GM18508 (cell line): ENCODE data around the gene SPTBN4.

ENCODE experiments used
- ATAC-seq: cut with Tn5 transposase; IDR thresholded peaks from one replicate; pipeline ENCODE4 v1.9.1; 2021; ENCODE audit warnings: moderate number of reproducible peaks; ENCODE audit not compliant: insufficient read depth, unreplicated experiment

Gene SPTBN4

DNA sequence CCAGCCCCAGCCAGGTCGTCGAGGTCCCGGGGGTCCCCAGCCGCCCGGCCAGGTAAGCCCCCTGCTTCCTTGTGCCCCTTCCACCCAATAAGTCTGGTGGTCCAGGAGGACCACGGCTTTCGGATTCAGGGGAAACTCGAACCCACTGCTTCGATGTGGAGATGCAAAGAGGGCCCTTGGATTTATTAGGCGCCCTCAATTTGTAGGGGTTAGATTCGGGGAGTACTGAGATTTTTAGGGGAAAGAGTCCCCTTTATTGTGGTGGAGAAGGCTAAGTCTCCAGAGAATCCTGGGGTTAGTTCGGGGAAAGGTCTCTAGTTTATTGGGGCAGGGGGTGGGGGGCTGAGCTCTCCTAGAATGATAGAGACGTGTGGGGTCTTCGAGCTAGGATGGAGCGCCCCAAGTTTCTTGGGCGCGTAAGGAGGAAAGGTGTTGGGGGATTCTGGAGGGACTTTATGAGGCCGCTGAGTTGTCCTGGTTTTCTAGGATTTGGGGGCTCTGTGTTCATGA, 130.6 kb downstream of the SPTBN4 start:
- ATAC-seq: no peak

DNA sequence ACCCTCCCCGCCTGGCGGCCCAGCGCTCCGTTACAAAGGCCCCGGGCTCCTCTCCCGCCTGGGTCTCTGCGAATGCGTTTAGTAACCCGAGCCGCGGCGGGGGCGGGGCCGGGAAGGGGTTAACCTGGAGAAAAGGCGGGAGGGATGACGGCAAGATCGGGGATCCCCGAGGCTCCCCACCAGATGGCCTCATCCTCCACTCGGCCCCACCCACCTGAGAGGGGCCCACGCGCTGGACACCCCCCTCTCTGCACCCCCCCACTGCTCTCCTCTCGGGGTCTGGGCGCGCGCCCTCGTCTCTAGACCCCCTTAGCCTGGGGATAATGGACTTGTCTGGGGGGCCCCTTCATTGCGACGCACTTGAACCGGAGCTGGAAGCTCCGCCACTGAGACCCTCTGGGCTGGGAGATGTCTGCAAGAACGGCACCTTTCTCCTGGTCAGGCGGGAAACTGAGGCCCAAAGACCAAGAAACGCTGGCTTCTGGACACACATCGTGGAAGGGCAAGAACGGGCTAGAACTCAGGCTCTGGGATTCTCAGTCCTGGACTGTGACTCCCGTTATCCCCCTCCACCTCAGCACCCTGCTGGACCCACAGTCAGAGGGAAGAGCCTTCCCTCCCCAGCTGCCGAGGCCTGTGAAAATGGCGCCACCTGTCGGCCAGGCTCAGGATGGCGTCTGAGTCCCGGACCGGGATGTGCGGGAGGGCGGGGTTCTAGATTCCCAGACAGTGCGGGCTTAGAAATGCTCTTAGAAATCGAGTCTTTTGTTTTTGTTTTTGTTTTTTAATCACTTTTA, 131.5 kb downstream of the SPTBN4 start:
- ATAC-seq: no peak

DNA sequence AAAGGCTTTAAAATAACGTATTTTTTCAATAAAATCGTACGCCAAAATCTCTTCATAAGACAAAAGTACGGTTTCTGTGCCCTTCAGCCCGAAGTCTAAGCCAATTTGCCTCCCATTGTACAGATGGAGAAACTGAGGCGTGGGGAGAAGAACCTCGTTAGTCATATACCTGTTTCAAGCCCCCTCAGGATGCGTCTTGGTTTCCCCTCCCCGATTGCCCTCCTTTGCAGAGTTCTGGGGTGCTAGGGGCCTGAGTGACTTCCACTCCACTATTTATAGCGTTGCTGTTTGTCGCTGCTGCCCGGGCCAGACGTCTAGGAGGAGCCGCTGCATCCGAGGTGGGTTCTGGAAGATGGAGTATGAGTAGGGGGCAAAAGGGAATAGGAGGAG, 132.1 kb downstream of the SPTBN4 start:
- ATAC-seq: no peak

DNA sequence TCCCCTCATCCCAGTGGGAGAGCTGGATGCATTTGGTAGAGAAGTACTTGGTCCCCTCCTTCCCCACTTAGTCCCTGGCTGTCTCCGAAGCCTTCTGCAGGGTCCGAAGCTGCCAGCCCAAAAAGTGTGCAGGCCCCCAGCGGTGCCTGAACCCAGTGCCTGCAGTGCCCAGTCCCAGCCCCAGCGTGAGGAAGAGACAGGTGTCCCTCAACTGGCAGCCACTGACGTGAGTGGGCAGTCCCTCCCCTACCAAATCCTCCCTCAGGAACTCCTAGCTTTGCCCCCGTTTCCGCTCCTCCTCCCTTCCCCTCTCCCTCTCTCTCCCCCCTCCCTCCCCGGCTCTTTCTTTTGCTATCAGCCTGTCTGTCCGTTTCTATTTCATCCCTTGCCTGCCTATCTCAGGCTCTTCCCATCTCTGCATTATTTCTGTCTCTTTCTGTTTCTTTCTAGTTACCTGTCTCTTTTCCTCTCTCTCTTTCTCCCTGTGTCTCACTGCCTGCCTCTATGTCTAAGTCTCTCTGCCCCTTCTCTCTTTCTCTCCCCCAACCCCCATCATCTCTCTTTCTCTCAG, 132.6 kb downstream of the SPTBN4 start:
- ATAC-seq: no peak

DNA sequence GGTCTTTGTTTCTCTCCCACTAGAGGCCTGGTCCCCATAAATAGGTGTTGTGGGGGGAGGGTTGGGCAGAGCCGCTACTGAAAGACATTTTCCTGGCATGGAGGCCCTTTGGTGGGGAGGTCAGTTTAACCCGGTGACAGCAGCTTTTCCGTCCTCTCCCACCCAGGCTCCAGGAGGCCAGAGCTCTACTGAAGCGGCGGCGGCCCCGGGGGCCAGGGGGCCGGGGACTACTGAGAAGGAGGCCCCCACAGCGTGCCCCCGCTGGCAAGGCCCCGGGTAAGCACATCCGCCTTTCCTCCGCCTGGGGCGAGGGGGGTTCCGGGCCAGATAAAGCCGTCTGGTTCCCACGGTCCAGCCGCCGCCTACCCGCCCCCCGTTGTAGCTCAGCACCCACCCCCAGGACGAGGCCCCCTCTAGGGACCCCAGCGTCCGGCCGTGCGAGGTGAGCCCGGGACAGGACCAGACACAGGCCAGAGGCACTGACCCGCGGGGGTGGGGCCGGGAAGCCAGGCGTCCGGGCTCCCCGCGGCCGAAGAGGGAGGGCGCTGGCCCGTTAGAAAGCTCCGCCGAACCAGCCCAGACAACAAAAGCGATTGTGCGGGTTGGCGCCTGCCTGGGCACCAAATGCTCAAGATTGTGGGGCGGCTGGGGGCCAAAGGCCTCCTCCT, 133.2 kb downstream of the SPTBN4 start:
- no peak for ATAC-seq

DNA sequence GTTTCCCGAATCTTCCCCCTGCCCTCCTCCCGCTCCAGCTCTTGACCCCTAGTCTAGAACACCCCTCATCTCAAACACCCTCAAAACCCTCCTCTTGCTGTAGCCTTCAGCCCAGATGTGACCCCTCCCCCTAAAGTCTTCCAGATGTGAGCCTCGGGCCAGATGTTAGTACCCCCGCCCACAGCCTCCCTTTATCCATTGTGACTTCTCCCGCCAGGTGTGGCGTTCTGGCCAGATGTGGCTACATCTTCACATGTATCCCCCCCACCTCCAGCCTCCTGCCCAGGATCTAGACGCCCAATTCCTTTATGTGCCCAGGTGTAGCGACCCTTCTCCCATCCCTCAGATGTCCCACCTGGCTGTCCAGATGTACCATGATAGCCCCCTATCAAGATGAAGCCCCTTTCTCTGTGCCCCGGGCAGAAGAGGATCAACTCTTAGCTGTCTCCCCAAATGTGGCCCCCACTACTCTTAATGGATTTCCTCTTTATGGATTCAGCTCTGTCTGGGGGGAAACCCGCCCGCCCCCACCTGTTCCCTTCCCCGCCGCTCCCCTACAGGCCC, 133.9 kb downstream of the SPTBN4 start:
- no peak for ATAC-seq

DNA sequence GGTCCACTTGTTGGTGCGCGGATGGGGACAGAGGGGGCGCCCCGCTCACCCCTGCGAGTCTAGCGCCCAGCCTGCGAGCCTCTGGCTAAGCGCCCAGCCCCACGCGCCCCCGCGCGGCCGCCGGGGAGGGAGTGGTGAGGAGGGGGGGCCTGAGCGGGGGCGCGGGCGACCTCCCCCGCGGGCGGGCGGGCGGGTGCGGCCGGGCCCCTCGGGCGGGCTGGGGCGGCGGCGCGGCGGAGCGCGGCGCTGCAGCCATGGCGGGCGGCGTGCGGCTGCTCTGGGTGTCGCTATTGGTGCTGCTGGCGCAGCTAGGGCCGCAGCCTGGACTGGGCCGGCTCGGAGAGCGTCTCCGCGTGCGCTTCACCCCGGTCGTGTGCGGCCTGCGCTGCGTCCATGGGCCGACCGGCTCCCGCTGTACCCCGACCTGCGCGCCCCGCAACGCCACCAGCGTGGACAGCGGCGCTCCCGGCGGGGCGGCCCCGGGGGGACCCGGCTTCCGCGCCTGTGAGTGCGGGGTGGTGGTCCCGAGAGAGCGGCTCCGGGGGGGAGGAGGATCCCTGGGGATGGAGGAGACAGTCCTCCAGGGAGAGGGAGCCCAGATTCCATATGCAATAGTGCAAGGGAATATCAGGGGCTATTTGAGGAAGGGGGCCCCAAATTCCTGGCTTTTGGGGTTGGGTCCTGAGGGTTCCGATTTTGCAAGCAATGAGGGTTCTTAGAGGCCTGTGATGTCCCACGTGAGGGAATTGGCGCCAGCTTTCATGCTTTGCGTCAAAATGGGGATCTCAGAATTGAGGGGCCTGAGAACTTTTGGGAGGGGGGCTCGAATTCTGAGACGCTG, 134.6 kb downstream of the SPTBN4 start, which contains the start of gene LTBP4:
Gene LTBP4, plus strand, starts transcription at position 236 of the 841 bp plus-strand sequence. Its CDS starts 19 bp downstream, at position 255.
- no peak for ATAC-seq

DNA sequence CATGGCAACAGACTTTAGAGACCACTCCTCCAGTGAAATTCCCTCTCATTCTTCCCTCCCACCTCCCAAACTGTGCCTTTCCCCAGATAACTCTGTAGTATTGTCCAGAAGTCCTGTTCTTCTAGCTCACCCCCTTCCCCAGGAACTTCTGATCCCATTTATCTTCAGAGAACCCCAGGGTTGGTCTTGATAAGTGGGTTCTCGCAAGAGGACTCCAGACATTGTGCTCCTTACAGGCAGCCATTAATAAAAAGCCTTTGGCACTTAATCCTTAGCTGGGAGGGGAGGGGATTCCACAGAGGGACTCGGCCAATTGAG, 136.2 kb downstream of the SPTBN4 start:
- no peak for ATAC-seq

DNA sequence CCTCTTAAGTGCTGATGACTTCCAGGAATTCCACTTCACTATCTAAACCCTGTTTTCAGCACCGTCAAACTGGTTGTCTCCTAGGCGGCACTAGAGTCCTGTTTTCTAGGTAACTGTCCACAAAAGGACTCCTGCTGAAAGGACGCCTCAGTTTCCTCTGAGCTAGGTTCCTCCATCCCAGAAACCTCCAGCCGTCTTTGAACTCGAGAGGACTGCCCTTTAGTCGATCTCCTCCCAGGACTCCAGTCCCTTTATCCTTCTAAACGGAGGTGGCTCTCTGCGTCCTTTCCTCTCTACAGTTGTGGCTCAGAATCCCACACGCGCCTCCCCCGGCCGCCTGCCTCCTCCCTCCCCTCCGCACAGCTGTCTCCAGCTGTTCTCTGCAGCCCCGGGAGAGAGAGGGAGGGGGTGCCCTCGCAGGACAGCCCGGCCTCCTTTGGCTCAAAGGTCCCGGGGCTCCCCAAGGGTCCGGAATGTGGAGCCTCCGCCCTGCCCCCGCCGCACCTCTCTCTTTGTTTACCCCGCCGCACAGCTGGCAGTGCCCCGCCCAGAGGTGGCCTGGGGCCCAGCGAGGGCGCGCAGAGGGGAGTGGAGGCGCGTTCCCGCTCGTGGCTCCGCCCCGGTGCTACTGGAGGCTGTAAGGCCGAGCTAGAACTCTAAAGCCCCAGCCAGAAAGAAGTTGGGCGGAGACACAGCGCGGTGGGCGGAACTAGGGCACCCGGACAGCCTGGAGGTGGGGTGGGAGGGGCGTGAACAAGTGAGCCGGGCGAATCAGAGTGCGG, 136.8 kb downstream of the SPTBN4 start:
- ATAC-seq: peak; percentile 36

DNA sequence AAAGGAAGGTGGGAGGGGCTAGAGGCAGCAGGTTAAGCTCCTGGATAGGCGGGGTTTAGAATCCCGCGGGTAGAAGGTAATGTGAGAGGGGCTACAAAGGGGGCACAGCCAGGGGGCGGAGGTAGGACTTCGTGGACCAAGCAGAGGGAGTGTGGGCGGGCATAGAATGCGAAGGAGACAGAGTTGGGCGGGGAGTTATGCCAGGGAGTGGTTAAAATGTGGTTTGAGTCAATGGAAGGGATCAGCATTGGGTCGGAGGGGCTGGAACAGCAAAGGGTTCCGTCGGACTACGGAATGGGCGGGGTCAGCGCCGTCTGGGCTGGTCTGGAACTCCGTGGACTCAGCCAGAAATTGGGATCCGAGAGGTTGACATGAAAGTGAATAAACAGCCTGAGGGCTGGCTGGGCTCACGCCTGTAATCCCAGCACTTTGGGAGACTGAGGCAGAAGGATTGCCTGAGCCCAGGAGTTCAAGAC, 137.4 kb downstream of the SPTBN4 start:
- no peak for ATAC-seq

DNA sequence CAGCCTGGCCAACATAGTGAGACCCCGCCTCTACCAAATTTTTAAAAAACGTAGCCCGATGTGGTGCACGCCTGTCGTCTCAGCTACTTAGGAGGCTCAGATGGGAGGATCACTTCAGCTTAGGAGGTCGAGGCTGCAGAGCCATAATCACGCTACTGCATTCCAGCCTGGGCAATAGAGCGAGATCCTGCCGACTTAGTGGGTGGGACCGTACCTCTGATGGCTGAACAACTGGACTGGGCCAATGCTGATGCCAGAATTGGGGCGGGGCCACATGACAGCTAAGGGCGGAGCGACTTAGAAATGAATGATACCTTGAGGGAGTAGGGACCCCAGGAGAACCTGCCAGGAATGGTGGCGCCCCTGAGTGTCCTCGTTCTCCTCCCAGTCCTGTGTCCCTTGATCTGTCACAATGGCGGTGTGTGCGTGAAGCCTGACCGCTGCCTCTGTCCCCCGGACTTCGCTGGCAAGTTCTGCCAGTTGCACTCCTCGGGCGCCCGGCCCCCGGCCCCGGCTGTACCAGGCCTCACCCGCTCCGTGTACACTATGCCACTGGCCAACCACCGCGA, 137.9 kb downstream of the SPTBN4 start:
- no peak for ATAC-seq

DNA sequence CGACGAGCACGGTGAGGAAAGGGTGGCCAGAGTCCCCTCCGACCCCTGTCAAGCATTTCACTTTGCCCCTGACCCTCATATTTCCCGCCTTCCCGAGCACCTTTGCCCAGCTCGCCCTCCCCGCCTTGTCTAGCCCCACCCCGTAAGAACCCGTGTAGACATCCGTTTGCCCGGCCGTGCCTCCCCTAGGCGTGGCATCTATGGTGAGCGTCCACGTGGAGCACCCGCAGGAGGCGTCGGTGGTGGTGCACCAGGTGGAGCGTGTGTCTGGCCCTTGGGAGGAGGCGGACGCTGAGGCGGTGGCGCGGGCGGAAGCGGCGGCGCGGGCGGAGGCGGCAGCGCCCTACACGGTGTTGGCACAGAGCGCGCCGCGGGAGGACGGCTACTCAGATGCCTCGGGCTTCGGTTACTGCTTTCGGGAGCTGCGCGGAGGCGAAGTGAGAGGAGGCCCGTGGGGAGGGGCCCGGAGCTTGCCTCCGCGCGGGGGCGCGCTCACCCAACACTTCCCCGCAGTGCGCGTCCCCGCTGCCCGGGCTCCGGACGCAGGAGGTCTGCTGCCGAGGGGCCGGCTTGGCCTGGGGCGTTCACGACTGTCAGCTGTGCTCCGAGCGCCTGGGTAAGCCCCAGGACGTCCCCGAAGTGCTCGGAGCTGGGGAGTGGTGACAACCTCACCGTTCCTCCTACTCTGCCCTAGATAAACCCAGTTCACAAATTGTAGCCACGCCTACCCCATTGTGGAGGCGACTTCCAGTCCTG, 138.6 kb downstream of the SPTBN4 start:
- no peak for ATAC-seq

DNA sequence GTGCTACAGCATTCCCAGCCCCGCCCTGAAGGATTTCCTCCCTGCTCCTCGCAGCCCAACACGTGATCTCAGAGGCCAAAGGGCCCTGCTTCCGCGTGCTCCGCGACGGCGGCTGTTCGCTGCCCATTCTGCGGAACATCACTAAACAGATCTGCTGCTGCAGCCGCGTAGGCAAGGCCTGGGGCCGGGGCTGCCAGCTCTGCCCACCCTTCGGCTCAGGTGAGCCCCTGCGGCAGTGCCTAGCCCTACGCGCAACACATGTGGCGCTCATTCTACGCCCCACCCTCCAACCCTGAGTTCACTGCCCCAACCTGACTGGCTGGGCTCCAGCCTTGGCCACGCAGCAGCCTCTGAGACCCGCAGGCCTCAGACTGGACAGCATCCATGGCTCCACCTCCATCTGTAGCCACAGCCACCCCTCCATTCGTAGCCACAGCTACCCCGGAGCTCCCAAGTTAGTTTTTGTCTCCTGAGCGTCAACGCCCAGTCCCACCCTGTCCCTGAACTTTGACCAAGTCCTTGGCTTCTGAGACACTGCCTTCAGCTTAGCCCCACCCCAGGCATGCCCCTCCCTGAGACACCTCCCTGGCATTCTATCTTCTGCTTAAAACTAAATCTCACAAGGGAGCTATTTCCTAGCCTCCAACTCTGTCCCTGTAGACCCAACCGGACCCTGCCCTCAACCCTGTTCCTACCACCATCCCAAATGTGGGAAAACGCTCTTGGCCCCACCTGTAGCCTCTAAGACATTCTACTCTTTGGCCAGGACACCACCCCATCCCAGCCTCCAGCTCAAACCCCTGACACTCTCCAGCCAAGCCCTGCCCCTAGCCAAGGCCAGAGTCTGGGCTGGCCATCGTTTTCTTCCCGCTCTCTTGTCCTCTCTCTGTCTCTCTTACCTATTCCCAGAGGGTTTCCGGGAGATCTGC, 140.8 kb downstream of the SPTBN4 start:
- no peak for ATAC-seq

DNA sequence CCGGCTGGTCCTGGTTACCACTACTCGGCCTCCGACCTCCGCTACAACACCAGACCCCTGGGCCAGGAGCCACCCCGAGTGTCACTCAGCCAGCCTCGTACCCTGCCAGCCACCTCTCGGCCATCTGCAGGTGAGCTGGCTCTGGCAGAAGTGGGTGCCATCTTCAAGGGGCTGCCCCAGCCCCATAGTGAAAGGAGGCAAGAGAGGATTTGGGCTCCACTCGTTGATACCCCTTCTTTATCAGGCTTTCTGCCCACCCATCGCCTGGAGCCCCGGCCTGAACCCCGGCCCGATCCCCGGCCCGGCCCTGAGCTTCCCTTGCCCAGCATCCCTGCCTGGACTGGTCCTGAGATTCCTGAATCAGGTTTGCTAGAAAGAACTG, 141.4 kb downstream of the SPTBN4 start:
- ATAC-seq: no peak

DNA sequence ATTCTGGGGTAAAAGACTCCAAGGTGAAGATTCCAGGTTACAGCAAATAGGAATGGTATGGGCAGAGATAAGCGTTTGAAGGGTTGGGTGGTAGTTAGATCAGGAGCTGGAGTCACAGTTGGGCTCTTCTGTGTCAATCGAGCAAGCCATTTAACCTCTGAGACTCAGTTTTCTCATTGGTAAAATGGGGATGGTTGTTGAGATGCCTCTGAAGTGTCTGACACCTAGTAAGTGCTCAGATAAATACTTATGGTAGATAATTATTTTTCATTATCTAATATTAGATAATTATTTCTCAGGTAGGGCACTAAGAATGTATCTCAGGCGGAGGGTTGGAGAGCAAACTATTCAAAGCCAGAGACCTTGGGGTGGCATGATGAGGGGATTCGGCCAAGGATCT, 142.2 kb downstream of the SPTBN4 start:
- ATAC-seq: no peak

DNA sequence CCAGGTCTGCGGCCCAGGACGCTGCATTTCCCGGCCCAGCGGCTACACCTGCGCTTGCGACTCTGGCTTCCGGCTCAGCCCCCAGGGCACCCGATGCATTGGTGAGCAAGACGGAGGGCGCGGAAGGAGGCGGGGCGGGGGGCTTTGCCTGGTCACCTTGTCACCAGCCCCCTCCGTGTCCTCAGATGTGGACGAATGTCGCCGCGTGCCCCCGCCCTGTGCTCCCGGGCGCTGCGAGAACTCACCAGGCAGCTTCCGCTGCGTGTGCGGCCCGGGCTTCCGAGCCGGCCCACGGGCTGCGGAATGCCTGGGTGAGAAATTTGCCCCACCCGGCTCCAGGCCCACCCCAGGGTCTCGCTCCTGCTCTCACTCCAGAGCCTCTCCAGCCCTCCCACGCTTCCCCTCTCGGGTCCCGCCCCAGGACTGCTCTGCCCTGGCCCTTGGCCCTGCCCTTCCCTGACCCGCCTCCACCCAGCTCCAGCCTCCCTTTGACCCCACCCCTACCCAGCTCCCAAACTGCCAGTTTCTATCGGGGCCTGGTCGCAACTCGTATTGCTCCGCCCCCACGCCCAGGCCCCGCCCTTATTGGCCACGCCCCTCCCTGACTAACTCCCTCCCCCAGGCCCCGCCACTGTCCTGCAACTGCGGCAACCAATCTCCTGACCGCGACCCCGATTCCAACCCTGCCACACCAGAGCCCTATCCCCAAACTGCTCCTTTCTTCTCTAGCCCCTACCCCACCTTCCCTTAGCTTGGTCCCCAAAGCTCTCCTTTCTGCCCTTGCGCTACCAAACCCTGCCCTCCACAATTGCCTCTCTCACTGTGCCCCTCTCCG, 143.0 kb downstream of the SPTBN4 start:
- no peak for ATAC-seq
